ENCODE measurements around the gene ALS2CL.
"Not testable (repeated sequence)": the region's sequence is repeated elsewhere in the genome, so short reads cannot be mapped to it uniquely, and the experiment has no call there.

Gene ALS2CL

GRCh38 chr3:46705022-46705530 is 11.6 kb upstream of the ALS2CL start:
- DNase-seq, result peak in 44 of 51 donors; percentile 16 to 81 (median 52)

- not testable (repeated sequence) for DNase-seq
Measured at GRCh38 chr3:46704346-46704745, 10.9 kb upstream of the ALS2CL start.

- no peak for DNase-seq
Measured at GRCh38 chr3:46703013-46703520, 9.6 kb upstream of the ALS2CL start.

GRCh38 chr3:46702246-46703012 is 8.9 kb upstream of the ALS2CL start:
- peak in 2 of 51 donors; percentile 26 to 33 for DNase-seq

GRCh38 chr3:46701181-46701939 is 7.9 kb upstream of the ALS2CL start, which contains the start of gene TMIE:
TMIE (plus strand) TSS chr3:46701392; CDS start chr3:46701488, 96 bp downstream.
- peak in 14 of 51 donors; percentile 12 to 77 (median 56) for DNase-seq

GRCh38 chr3:46700772-46701171 is 7.3 kb upstream of the ALS2CL start:
- peak in 45 of 51 donors; percentile 18 to 83 (median 65) for DNase-seq

- DNase-seq, result peak in 15 of 51 donors; percentile 12 to 48 (median 22)
Measured at GRCh38 chr3:46699676-46700523, 6.4 kb upstream of the ALS2CL start.

GRCh38 chr3:46695962-46696894 is 2.7 kb upstream of the ALS2CL start:
- DNase-seq, result no peak

GRCh38 chr3:46695177-46695961 is 1.9 kb upstream of the ALS2CL start:
- peak in 15 of 51 donors; percentile 8 to 30 (median 17) for DNase-seq

- DNase-seq, result no peak
Measured at GRCh38 chr3:46694520-46694919, 1.0 kb upstream of the ALS2CL start.

GRCh38 chr3:46693892-46694226 is 380 bp upstream of the ALS2CL start:
- peak in 1 of 51 donors; percentile 40 for DNase-seq

- DNase-seq, result no peak
Measured at GRCh38 chr3:46692566-46692990, 901 bp downstream of the ALS2CL start.

GRCh38 chr3:46690798-46691197 is 2.7 kb downstream of the ALS2CL start:
- DNase-seq, result no peak

GRCh38 chr3:46685446-46685845 is 8.0 kb downstream of the ALS2CL start:
- DNase-seq, result no peak

- no peak for DNase-seq
Measured at GRCh38 chr3:46684891-46685290, 8.6 kb downstream of the ALS2CL start.

GRCh38 chr3:46682974-46683373 is 10.5 kb downstream of the ALS2CL start:
- DNase-seq, result no peak

- DNase-seq, result no peak
Measured at GRCh38 chr3:46681856-46682540, 11.5 kb downstream of the ALS2CL start.

GRCh38 chr3:46681387-46681786 is 12.1 kb downstream of the ALS2CL start:
- DNase-seq, result no peak

Measured in hypothalamus (tissue), 51 donors.